Keratinocyte (primary cell): ENCODE results near the gene PCDHGB4. TPM values are rescaled to one million over a fixed set of nuclear protein-coding genes. Genes with fewer than 3 reads are reported as not detected.
"Not testable (repeated sequence)": the region's sequence is repeated elsewhere in the genome, so short reads cannot be mapped to it uniquely, and the experiment has no call there.

ENCODE experiments used
- DNase-seq: peaks from one replicate; pipeline ENCODE4 v3.0.0-alpha.2; 2011; ENCODE audit warnings: low read depth, missing footprints, low spot score
- FAIRE-seq: peaks from 2 replicates; lab custom pipeline; 2011; peaks lifted over from hg19 to GRCh38; lab: Jason Lieb, UNC
- H2AFZ ChIP-seq: 2 replicates; pipeline ENCODE4 v1.6.0; 2012; ENCODE audit warnings: low read length, control low read depth, inconsistent platforms; ENCODE audit not compliant: control insufficient read depth
- H3K27ac ChIP-seq: 2 replicates; pipeline ENCODE4 v1.5.1; 2011; ENCODE audit warnings: low read length; ENCODE audit not compliant: control insufficient read depth, insufficient read depth
- H3K27me3 ChIP-seq: 3 replicates; pipeline ENCODE4 v1.6.0; 2011; ENCODE audit warnings: low read length; ENCODE audit not compliant: control insufficient read depth, insufficient read depth; ENCODE audit errors: extremely low read depth
- H3K36me3 ChIP-seq, 2 experiments: 2 replicates in 1 of 2; 3 replicates in 1 of 2; pipeline ENCODE4 v1.5.1; 2011; ENCODE audit warnings: low read length in 2 of 2, mild to moderate bottlenecking in 1 of 2; ENCODE audit not compliant: control insufficient read depth in 2 of 2, insufficient read depth in 2 of 2; ENCODE audit errors: extremely low read depth in 1 of 2
- H3K4me1 ChIP-seq: 3 replicates; pipeline ENCODE4 v1.5.1; 2011; ENCODE audit warnings: low read length; ENCODE audit not compliant: control insufficient read depth, insufficient read depth; ENCODE audit errors: extremely low read depth
- H3K4me2 ChIP-seq: 3 replicates; pipeline ENCODE4 v1.6.0; 2011; ENCODE audit warnings: low read depth, low read length; ENCODE audit not compliant: control insufficient read depth, insufficient read depth; ENCODE audit errors: extremely low read depth
- H3K4me3 ChIP-seq, 3 experiments: fragments of 200-600 bp in 1 of 3; sonication (generic) in 1 of 3; 2 replicates in 2 of 3; 3 replicates in 1 of 3; pipeline ENCODE4 v1.5.1; 2011 to 2016; ENCODE audit warnings: low read length in 3 of 3, mild to moderate bottlenecking in 3 of 3, control low read depth in 2 of 3, inconsistent platforms in 1 of 3, low read depth in 1 of 3, mixed read lengths in 1 of 3, mixed run types in 1 of 3, moderate library complexity in 1 of 3; ENCODE audit not compliant: control insufficient read depth in 2 of 3, insufficient read depth in 2 of 3; ENCODE audit errors: extremely low read depth in 1 of 3
- H3K79me2 ChIP-seq: 2 replicates; pipeline ENCODE4 v1.6.0; 2012; ENCODE audit warnings: low read length; ENCODE audit not compliant: control insufficient read depth, insufficient read depth
- H3K9ac ChIP-seq: 3 replicates; pipeline ENCODE4 v1.6.0; 2011; ENCODE audit warnings: low read length; ENCODE audit not compliant: control insufficient read depth, insufficient read depth; ENCODE audit errors: extremely low read depth
- H3K9me1 ChIP-seq: 3 replicates; pipeline ENCODE4 v1.6.0; 2011; ENCODE audit warnings: low read length; ENCODE audit not compliant: control insufficient read depth, insufficient read depth; ENCODE audit errors: extremely low read depth
- H3K9me3 ChIP-seq: 2 replicates; pipeline ENCODE4 v1.5.1; 2012; ENCODE audit warnings: low read depth, low read length; ENCODE audit not compliant: control insufficient read depth
- H4K20me1 ChIP-seq: 3 replicates; pipeline ENCODE4 v1.6.0; 2011; ENCODE audit warnings: low read length; ENCODE audit not compliant: control insufficient read depth, insufficient read depth; ENCODE audit errors: extremely low read depth
- EZH2 ChIP-seq: IDR thresholded peaks from one replicate; pipeline ENCODE4 v1.6.1; 2012; ENCODE audit warnings: inconsistent platforms, mild to moderate bottlenecking, low read length, moderate library complexity
- dilution Hi-C: fragments of 300-500 bp; cut with MboI; formaldehyde crosslinking; loops from one replicate; pipeline ENCODE4 v1.7.0; 2020; ENCODE audit warnings: low sequenced_read_pairs; ENCODE audit not compliant: extremely low pct_ligation_motif_present
- polyA minus RNA-seq, 3 experiments: library from RNA; depleted of rRNA, polyadenylated mRNA; stranded (reverse); fragments of >200 nt; gene quantifications; 1 replicate in 1 of 3; 2 replicates in 1 of 3; 3 replicates in 1 of 3; pipeline ENCODE4 v1.2.3, GENCODE V29; 2011
- polyA plus RNA-seq, 5 experiments: library from polyadenylated mRNA; depleted of rRNA in 3 of 5; stranded (reverse) in 3 of 5; stranded (forward) in 1 of 5; unstranded in 1 of 5; fragments of >200 nt; gene quantifications; 1 replicate in 1 of 5; 2 replicates in 3 of 5; 3 replicates in 1 of 5; pipeline versions ENCODE4 v1.2.1 to v1.2.3, GENCODE V29; 2011 to 2012; ENCODE audit warnings: missing spikeins in 2 of 5, low read depth in 1 of 5, low replicate concordance in 1 of 5
- TF ChIP-seq, protein P1 (sequence below), 3 experiments: IDR thresholded peaks in 1 of 3; conservative IDR thresholded peaks in 1 of 3; optimal IDR thresholded peaks in 1 of 3; 2 replicates in 2 of 3; 3 replicates in 1 of 3; pipeline versions ENCODE3 to v1.5.1; 2011; ENCODE audit warnings: low read length in 3 of 3, mild to moderate bottlenecking in 3 of 3, moderate library complexity in 2 of 3, control low read depth in 1 of 3, inconsistent platforms in 1 of 3; ENCODE audit not compliant: insufficient read depth in 2 of 3; ENCODE audit errors: extremely low read depth in 1 of 3

PCDHGB4 gene
- polyA plus RNA-seq (1.6 to 2.7 TPM (median 2.4 TPM) in 3 replicates), polyA minus RNA-seq (3.8 to 5.0 TPM (median 4.4 TPM) in 3 replicates)
- polyA plus RNA-seq (2011; ENCODE audit: low read depth) = 1.4 TPM
- polyA plus RNA-seq (2011; cell fraction: cytosol; rRNA removed) = 0.32 and 0.39 TPM in 2 replicates
- 4.4 and 4.9 TPM in 2 replicates for polyA plus RNA-seq (2011; cell fraction: nucleus; rRNA removed)
- 1.2 and 1.7 TPM in 2 replicates for polyA plus RNA-seq (2012; ENCODE audit: low replicate concordance)
- 1.7 TPM for polyA minus RNA-seq (2011; cell fraction: cytosol; rRNA and poly(A)+ RNA removed)
- polyA minus RNA-seq (2011; cell fraction: nucleus; rRNA and poly(A)+ RNA removed) = 8.8 and 13.4 TPM in 2 replicates

DNA sequence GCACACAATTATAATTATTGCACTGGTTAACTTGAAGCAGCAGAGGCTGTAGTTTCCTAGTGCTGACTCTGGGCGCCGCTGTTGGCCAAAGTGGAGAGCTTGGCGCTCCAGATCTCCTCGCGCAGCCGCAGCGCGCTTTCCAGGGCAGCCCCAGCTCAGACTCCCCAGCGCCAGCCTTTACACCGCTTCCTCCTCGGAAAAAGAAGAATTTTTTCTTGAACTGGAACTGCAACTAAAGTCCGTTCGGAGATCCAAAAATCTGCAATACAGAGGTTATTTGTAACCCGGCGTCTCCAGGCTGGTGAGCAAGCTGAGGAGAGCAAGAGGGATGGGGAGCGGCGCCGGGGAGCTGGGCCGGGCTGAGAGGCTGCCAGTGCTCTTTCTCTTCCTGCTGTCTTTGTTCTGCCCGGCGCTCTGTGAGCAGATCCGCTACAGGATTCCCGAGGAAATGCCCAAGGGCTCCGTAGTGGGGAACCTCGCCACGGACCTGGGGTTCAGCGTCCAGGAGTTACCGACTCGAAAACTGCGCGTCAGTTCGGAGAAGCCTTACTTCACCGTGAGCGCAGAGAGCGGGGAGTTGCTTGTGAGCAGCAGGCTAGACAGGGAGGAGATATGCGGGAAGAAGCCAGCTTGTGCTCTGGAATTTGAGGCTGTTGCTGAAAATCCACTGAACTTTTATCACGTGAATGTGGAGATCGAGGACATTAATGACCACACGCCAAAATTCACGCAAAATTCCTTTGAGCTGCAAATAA, at the start of gene PCDHGB4:
TSS of gene PCDHGB4 (plus strand) at position 142 of the 755 bp plus-strand sequence. CDS start at position 329, 187 bp downstream.
- peak; percentile 34 for FAIRE-seq
- TF ChIP-seq, protein P1, sequence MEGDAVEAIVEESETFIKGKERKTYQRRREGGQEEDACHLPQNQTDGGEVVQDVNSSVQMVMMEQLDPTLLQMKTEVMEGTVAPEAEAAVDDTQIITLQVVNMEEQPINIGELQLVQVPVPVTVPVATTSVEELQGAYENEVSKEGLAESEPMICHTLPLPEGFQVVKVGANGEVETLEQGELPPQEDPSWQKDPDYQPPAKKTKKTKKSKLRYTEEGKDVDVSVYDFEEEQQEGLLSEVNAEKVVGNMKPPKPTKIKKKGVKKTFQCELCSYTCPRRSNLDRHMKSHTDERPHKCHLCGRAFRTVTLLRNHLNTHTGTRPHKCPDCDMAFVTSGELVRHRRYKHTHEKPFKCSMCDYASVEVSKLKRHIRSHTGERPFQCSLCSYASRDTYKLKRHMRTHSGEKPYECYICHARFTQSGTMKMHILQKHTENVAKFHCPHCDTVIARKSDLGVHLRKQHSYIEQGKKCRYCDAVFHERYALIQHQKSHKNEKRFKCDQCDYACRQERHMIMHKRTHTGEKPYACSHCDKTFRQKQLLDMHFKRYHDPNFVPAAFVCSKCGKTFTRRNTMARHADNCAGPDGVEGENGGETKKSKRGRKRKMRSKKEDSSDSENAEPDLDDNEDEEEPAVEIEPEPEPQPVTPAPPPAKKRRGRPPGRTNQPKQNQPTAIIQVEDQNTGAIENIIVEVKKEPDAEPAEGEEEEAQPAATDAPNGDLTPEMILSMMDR (optimal IDR thresholded peaks at IDR 0.05 in 1 of 3, IDR thresholded peaks at IDR 0.05 in 1 of 3, conservative IDR thresholded peaks at IDR 0.05 in 1 of 3; ENCODE audit: extremely low read depth in 1 of 3, insufficient read depth in 2 of 3, low read length in 3 of 3) = peak in 2 of 3 experiments; percentile 47 to 64
- DNase-seq, H3K4me1 ChIP-seq, H3K4me2 ChIP-seq, H4K20me1 ChIP-seq, H2AFZ ChIP-seq, H3K79me2 ChIP-seq, dilution Hi-C loops, H3K36me3 ChIP-seq, H3K9ac ChIP-seq, H3K9me1 ChIP-seq, H3K27me3 ChIP-seq, H3K27ac ChIP-seq: not testable (repeated sequence)
- H3K4me3 ChIP-seq = peak within 1 kb of the TSS in 2 of 3 experiments; percentile 23 to 34
- peaks cover 19% of the 10 kb centered on the region for H3K9me3 ChIP-seq

- peak within 1 kb of the TSS in 2 of 3 experiments; percentile 14 to 18 for H3K4me3 ChIP-seq
- DNase-seq (no peak), FAIRE-seq (no peak)
- no peaks in the 10 kb centered on the region for H3K9me1 ChIP-seq
- no peaks in the 10 kb centered on the region for H3K36me3 ChIP-seq
- dilution Hi-C loops = no loop called here
- no peak within 1 kb of the TSS for H3K27ac ChIP-seq
- no peaks in the 10 kb centered on the region for H3K4me1 ChIP-seq
- H3K9ac ChIP-seq = no peak within 1 kb of the TSS
- peaks cover 11% of the 10 kb centered on the region for H3K27me3 ChIP-seq
- H3K4me2 ChIP-seq = peak within 1 kb of the TSS; percentile 47
- peaks cover 7% of the 10 kb centered on the region for H3K9me3 ChIP-seq
- TF ChIP-seq, protein P1 (optimal IDR thresholded peaks at IDR 0.05 in 1 of 3, IDR thresholded peaks at IDR 0.05 in 1 of 3, conservative IDR thresholded peaks at IDR 0.05 in 1 of 3; ENCODE audit: extremely low read depth in 1 of 3, insufficient read depth in 2 of 3, low read length in 3 of 3) = peak; percentile 33 to 38 (median 37)
- TF ChIP-seq EZH2 = no peak
- H4K20me1 ChIP-seq = no peaks in the 10 kb centered on the region
- H3K79me2 ChIP-seq = no peaks in the 10 kb centered on the region
- H2AFZ ChIP-seq = peak within 1 kb of the TSS; percentile 31
These were observed 48.8 kb upstream of the PCDHGB4 start, which contains the start of gene PCDHGA2 for GRCh38 chr5:141338538-141339306. Gene PCDHGA2, plus strand, starts transcription at chr5:141338760.

DNA sequence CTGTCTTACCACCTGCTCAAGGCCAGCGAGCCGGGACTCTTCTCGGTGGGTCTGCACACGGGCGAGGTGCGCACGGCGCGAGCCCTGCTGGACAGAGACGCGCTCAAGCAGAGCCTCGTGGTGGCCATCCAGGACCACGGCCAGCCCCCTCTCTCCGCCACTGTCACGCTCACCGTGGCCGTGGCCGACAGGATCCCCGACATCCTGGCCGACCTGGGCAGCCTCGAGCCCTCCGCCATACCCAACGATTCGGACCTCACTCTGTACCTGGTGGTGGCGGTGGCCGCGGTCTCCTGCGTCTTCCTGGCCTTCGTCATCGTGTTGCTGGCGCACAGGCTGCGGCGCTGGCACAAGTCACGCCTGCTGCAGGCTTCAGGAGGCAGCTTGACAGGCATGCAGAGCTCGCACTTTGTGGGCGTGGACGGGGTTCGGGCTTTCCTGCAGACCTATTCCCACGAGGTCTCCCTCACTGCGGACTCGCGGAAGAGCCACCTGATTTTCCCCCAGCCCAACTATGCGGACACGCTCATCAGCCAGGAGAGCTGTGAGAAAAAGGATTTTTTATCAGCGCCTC, 46.6 kb upstream of the PCDHGB4 start:
- H4K20me1 ChIP-seq, H3K4me2 ChIP-seq, dilution Hi-C loops, DNase-seq, H3K9me1 ChIP-seq, H3K4me1 ChIP-seq, H3K79me2 ChIP-seq, H3K36me3 ChIP-seq, H3K9ac ChIP-seq, H3K27ac ChIP-seq, H3K4me3 ChIP-seq, FAIRE-seq, H2AFZ ChIP-seq: not testable (repeated sequence)
- H3K9me3 ChIP-seq = peaks cover 16% of the 10 kb centered on the region
- peaks cover 11% of the 10 kb centered on the region for H3K27me3 ChIP-seq
